WTC11 (cell line): ENCODE results near the gene XRCC4. TPM values are rescaled to one million over a fixed set of nuclear protein-coding genes. Genes with fewer than 3 reads are reported as not detected.

Experiments
- ATAC-seq: fragments of 200-7000 bp; cut with Tn5 transposase; 2 replicates; pipeline ENCODE4 v1.10.0; 2021; ENCODE audit warnings: mild to moderate bottlenecking, moderate library complexity
- CTCF ChIA-PET: fragments of 300-600 bp; sonication (Branson Sonifier 250); formaldehyde crosslinking; loops from one replicate; lab custom pipeline; 2021; ENCODE audit warnings: antibody characterized with exemption; lab: Charles Lee
- POLR2A ChIA-PET: fragments of 350-600 bp; sonication (Branson Sonifier 250); formaldehyde crosslinking; loops from one replicate; lab custom pipeline; 2021; ENCODE audit warnings: antibody characterized with exemption; lab: Charles Lee
- DNase-seq: peaks from one replicate; pipeline ENCODE4 v3.0.0; 2021; ENCODE audit warnings: low spot score
- H3K27ac Mint-ChIP-seq: 2 replicates; pipeline ENCODE4 v1.8.0; 2021; ENCODE audit warnings: mixed read lengths
- H3K27me3 Mint-ChIP-seq: 2 replicates; pipeline ENCODE4 v1.8.0; 2021; ENCODE audit warnings: low read depth, mild to moderate bottlenecking, moderate library complexity, mixed read lengths
- H3K36me3 Mint-ChIP-seq: 2 replicates; pipeline ENCODE4 v1.8.0; 2021; ENCODE audit warnings: mixed read lengths
- H3K4me1 Mint-ChIP-seq: 2 replicates; pipeline ENCODE4 v1.8.0; 2022; ENCODE audit warnings: mixed read lengths
- H3K4me3 Mint-ChIP-seq: 2 replicates; pipeline ENCODE4 v1.8.0; 2021; ENCODE audit warnings: mild to moderate bottlenecking, moderate library complexity, mixed read lengths
- H3K9me3 Mint-ChIP-seq: 2 replicates; pipeline ENCODE4 v1.8.0; 2021; ENCODE audit warnings: mixed read lengths
- AFF4 ChIP-seq: sonication (generic); formaldehyde crosslinking; IDR thresholded peaks from 2 replicates; pipeline ENCODE4 v1.8.1; 2023; ENCODE audit warnings: mild to moderate bottlenecking, missing genetic modification reagents, borderline replicate concordance
- CBFB ChIP-seq: sonication (generic); formaldehyde crosslinking; IDR thresholded peaks from 2 replicates; pipeline ENCODE4 v1.8.1; 2022; ENCODE audit warnings: mild to moderate bottlenecking, low read depth, missing genetic modification reagents
- E2F4 ChIP-seq: sonication (generic); formaldehyde crosslinking; IDR thresholded peaks from 2 replicates; pipeline ENCODE4 v1.8.1; 2022; ENCODE audit warnings: low read depth, mild to moderate bottlenecking, moderate library complexity, missing genetic modification reagents, borderline replicate concordance
- EMX1 ChIP-seq: fragments of 250-450 bp; sonication (Bioruptor Pico); IDR thresholded peaks from 2 replicates; pipeline ENCODE4 v1.8.0; 2021; ENCODE audit warnings: mild to moderate bottlenecking
- ETV6 ChIP-seq: sonication (generic); formaldehyde crosslinking; IDR thresholded peaks from 2 replicates; pipeline ENCODE4 v1.8.1; 2022; ENCODE audit warnings: mild to moderate bottlenecking, missing genetic modification reagents
- FOXJ3 ChIP-seq: sonication (generic); formaldehyde crosslinking; IDR thresholded peaks from 2 replicates; pipeline ENCODE4 v1.9.0; 2021; ENCODE audit warnings: missing genetic modification reagents, mild to moderate bottlenecking, borderline replicate concordance
- FOXK1 ChIP-seq: sonication (generic); formaldehyde crosslinking; IDR thresholded peaks from 2 replicates; pipeline ENCODE4 v1.8.0; 2022; ENCODE audit warnings: mild to moderate bottlenecking, moderate library complexity, missing genetic modification reagents
- JAZF1 ChIP-seq: fragments of 250-450 bp; sonication (Bioruptor Pico); IDR thresholded peaks from 2 replicates; pipeline ENCODE4 v1.9.0; 2021; ENCODE audit warnings: moderate library complexity, mild to moderate bottlenecking, inconsistent platforms
- MLX ChIP-seq: sonication (generic); formaldehyde crosslinking; IDR thresholded peaks from 2 replicates; pipeline ENCODE4 v1.8.1; 2023; ENCODE audit warnings: mild to moderate bottlenecking, missing genetic modification reagents, moderate library complexity
- NFATC4 ChIP-seq: fragments of 250-450 bp; sonication (Bioruptor Pico); IDR thresholded peaks from 2 replicates; pipeline ENCODE4 v1.9.0; 2021; ENCODE audit warnings: mild to moderate bottlenecking
- NFYB ChIP-seq: sonication (generic); formaldehyde crosslinking; conservative IDR thresholded peaks from 2 replicates; pipeline ENCODE4 v1.8.0; 2022; ENCODE audit warnings: low read depth, missing genetic modification reagents
- NR3C1 ChIP-seq: sonication (generic); formaldehyde crosslinking; conservative IDR thresholded peaks from 2 replicates; pipeline ENCODE4 v1.8.1; 2023; ENCODE audit warnings: low read depth, mild to moderate bottlenecking, missing genetic modification reagents
- PREB ChIP-seq: sonication (generic); formaldehyde crosslinking; IDR thresholded peaks from 2 replicates; pipeline ENCODE4 v1.8.1; 2022; ENCODE audit warnings: mild to moderate bottlenecking, missing genetic modification reagents, moderate library complexity, borderline replicate concordance
- PRRX2 ChIP-seq: fragments of 250-450 bp; sonication (Bioruptor Pico); IDR thresholded peaks from 2 replicates; pipeline ENCODE4 v1.8.0; 2021; ENCODE audit warnings: mild to moderate bottlenecking
- RELA ChIP-seq: sonication (generic); formaldehyde crosslinking; IDR thresholded peaks from 2 replicates; pipeline ENCODE4 v1.8.1; 2022; ENCODE audit warnings: missing genetic modification reagents, mild to moderate bottlenecking, borderline replicate concordance
- SMAD4 ChIP-seq: sonication (generic); formaldehyde crosslinking; IDR thresholded peaks from 2 replicates; pipeline ENCODE4 v1.8.0; 2022; ENCODE audit warnings: mild to moderate bottlenecking, missing genetic modification reagents
- TCF7 ChIP-seq: sonication (generic); formaldehyde crosslinking; IDR thresholded peaks from 2 replicates; pipeline ENCODE4 v1.8.0; 2022; ENCODE audit warnings: mild to moderate bottlenecking, low read depth, missing genetic modification reagents, moderate library complexity
- TEAD1 ChIP-seq: sonication (generic); formaldehyde crosslinking; IDR thresholded peaks from 2 replicates; pipeline ENCODE4 v1.8.0; 2022; ENCODE audit warnings: mild to moderate bottlenecking, missing genetic modification reagents
- USF1 ChIP-seq: sonication (generic); formaldehyde crosslinking; IDR thresholded peaks from 2 replicates; pipeline ENCODE4 v1.8.0; 2022; ENCODE audit warnings: mild to moderate bottlenecking, missing genetic modification reagents
- USF2 ChIP-seq: sonication (generic); formaldehyde crosslinking; IDR thresholded peaks from 2 replicates; pipeline ENCODE4 v1.8.1; 2023; ENCODE audit warnings: mild to moderate bottlenecking, missing genetic modification reagents, moderate library complexity
- ZMAT4 ChIP-seq: fragments of 250-450 bp; sonication (Bioruptor Pico); IDR thresholded peaks from 2 replicates; pipeline ENCODE4 v1.9.0; 2021; ENCODE audit warnings: mild to moderate bottlenecking
- ZNF121 ChIP-seq: sonication (generic); formaldehyde crosslinking; IDR thresholded peaks from 2 replicates; pipeline ENCODE4 v1.8.0; 2023; ENCODE audit warnings: missing genetic modification reagents
- ZNF396 ChIP-seq: fragments of 250-450 bp; sonication (Bioruptor Pico); IDR thresholded peaks from 2 replicates; pipeline ENCODE4 v1.8.0; 2021; ENCODE audit warnings: mild to moderate bottlenecking, moderate library complexity, borderline replicate concordance
- total RNA-seq: library from RNA; stranded (reverse); gene quantifications from 3 replicates; pipeline ENCODE4 v1.2.3, GENCODE V29; 2021

The XRCC4 gene
- total RNA-seq, 1 experiment from 2014 or later: 13.5 TPM

GRCh38 chr5:83034528-83035207 is 42.7 kb upstream of the XRCC4 start (continued):
- TF ChIP-seq AFF4 (CRISPR knock-in tag): no peak
- TF ChIP-seq FOXJ3: no peak
- no peak for TF ChIP-seq ETV6 (CRISPR knock-in tag)
- no peak for TF ChIP-seq TCF7 (CRISPR knock-in tag)
- no peak for TF ChIP-seq RELA (CRISPR knock-in tag)
- TF ChIP-seq JAZF1 (CRISPR knock-in tag): no peak
- TF ChIP-seq NR3C1 (CRISPR knock-in tag): no peak
- TF ChIP-seq SMAD4 (CRISPR knock-in tag): no peak
- no peak for TF ChIP-seq PRRX2
- no peak for TF ChIP-seq FOXK1 (CRISPR knock-in tag)
- no peak for TF ChIP-seq PREB (CRISPR knock-in tag)
- no peak for TF ChIP-seq CBFB (CRISPR knock-in tag)
- TF ChIP-seq ZNF396 (CRISPR knock-in tag): no peak

- ATAC-seq (peak; percentile 78), DNase-seq (no peak)
- CTCF ChIA-PET: interaction anchor here (0.6 to 1.0 kb wide), 3 partner anchors 8 to 435 kb away, joined by 3 to 4 read pairs (median 3); no protein-coding TSS in a partner anchor
These were observed 41.8 kb upstream of the XRCC4 start for GRCh38 chr5:83035373-83036100.

GRCh38 chr5:83036991-83037575 is 40.3 kb upstream of the XRCC4 start:
- POLR2A ChIA-PET: no interaction called here
- H3K27me3 Mint-ChIP-seq: no peaks in the 10 kb centered on the region
- H3K9me3 Mint-ChIP-seq: no peaks in the 10 kb centered on the region
- CTCF ChIA-PET: no interaction called here
- H3K4me1 Mint-ChIP-seq: peaks cover 39% of the 10 kb centered on the region
- ATAC-seq (no peak), DNase-seq (no peak)
- no peak overlapping the region for H3K4me3 Mint-ChIP-seq
- H3K36me3 Mint-ChIP-seq: no peaks in the 10 kb centered on the region
- no peak overlapping the region; the same call in 1 of the 2 replicates for H3K27ac Mint-ChIP-seq
- TF ChIP-seq USF2 (CRISPR knock-in tag) (no peak), ZMAT4 (CRISPR knock-in tag) (no peak), NFYB (CRISPR knock-in tag) (no peak), E2F4 (CRISPR knock-in tag) (no peak), NFATC4 (CRISPR knock-in tag) (no peak), USF1 (CRISPR knock-in tag) (no peak), TEAD1 (CRISPR knock-in tag) (no peak), CBFB (CRISPR knock-in tag) (no peak), EMX1 (CRISPR knock-in tag) (no peak)

More at GRCh38 chr5:83035373-83036100, 41.8 kb upstream of the XRCC4 start:
- TF ChIP-seq ZNF121 (CRISPR knock-in tag) (peak; percentile 44; the same call in 1 of the 2 replicates), MLX (CRISPR knock-in tag) (no peak)
- Mint-ChIP-seq H3K27ac (peak overlapping the region; percentile 65; the same call in 1 of the 2 replicates), H3K9me3 (no peaks in the 10 kb centered on the region), H3K27me3 (no peaks in the 10 kb centered on the region), H3K36me3 (no peaks in the 10 kb centered on the region), H3K4me3 (no peak overlapping the region), H3K4me1 (peaks cover 39% of the 10 kb centered on the region)
- POLR2A ChIA-PET: no interaction called here
